ENCODE results near the gene PPM1A.

The PPM1A gene

DNA sequence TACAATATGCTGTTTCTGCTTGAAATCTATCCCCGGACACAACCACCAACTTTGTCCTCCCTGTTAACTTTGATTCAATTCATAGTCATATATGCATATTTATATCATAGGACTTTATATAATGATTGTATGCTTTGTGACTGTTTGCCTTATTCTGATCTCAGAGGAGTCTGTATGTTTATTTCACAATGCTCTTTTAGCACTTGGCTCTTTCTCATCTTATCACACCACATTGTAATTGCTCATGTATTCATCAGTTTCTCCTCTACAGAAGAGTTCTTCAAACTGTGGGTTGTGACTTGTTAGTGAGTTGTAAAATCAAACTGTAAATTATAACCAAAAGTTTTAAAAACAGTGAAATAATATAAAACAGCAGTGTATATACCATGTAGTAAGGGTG lies 21.7 kb upstream of the PPM1A start:
- DNase-seq (ENCODE audit: low spot score), result no peak

DNA sequence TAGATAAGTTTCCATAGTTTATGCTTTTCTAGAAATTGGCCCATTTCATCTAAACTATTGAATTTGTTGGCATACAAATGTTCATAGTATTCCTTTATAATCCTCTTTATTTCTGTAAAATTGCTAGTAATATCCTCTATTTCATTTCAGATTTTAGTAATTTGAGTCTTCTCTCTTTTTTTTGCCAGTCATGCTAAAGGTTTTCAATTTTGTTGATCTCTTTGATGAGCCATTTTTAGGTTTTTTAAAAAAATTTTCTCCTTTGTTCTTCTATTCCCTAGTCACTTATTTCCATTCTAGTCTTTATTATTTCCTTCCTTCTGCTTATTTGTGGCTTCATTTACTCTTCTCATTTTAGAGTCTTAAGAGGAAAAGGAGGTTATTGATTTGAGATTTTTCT lies 19.4 kb upstream of the PPM1A start:
- no peak for DNase-seq (ENCODE audit: low spot score)

DNA sequence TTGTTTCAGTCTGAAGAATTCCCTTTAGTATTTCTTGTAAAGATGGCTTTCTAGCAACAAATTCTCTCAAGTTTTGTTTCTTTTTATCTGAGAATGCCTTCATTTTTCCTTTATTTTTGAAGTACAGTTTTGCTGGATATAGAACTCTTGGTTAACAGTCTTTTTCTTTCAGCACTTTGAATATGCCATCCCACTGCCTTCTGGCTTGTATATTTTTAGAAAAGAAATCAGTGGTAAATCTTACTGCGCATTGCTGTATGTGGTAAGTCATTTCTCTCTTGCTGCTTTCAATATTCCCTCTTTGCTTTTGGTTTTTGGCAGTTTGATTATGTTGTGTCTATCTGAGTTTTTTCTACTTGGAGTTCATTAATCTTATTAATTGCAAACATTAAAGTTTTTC lies 16.8 kb upstream of the PPM1A start:
- no peak for DNase-seq (ENCODE audit: low spot score)

DNA sequence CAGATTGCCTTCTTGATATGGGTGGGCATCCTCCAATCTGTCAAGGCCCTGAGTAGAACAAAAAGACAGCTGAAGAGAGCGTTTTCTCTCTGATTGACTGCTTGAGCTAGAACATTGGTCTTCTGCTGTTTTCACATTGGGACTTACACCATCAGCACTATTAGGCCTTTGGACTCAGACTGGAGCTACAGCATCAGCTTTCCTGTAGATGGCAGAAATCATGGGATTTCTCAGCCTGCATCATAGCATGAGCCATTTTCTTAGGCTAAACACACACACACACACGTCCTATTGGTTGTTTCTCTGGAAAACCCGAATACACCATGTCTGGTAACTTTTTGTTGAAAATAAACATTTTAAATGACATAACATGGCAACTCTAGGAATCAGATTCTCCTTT lies 15.8 kb upstream of the PPM1A start:
- no peak for DNase-seq (ENCODE audit: low spot score)

DNA sequence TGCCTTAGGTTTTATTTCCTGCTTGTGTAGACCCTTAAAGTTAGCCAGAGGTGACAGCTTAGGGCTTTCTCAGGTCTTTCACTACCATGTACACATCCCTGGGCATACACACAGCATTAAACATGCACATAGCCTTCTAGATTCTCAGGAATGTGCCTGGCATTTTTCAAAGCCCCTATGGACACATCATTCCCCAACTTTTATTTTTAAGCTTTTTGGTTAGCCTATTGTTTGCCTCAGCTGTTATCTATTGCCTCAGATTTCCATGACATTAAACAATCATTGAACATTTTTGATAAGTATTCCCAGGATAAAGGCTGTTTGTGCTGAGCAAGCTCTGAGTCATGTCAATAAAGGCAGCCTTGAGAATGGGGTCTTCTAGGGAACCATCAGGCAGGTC lies 15.1 kb upstream of the PPM1A start:
- DNase-seq (ENCODE audit: low spot score), result no peak

DNA sequence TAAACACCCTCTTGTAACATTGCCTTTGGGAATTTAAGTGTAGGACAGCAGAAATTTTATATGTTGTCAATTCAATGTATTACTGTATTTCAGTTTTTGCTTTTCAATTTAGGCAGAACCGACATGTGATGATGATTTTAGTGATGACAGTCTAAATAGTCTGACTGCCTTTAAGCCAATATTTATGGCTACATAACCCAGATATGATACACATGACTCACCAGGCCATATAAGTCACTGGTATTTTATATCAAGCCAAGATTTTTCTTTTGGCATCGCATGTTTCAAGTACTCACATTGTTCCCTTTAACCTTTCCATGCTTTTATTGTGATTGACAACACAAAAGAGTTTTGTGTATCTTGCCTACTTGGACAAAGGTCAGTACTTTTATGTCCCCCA lies 13.6 kb upstream of the PPM1A start:
- DNase-seq (ENCODE audit: low spot score), result no peak

DNA sequence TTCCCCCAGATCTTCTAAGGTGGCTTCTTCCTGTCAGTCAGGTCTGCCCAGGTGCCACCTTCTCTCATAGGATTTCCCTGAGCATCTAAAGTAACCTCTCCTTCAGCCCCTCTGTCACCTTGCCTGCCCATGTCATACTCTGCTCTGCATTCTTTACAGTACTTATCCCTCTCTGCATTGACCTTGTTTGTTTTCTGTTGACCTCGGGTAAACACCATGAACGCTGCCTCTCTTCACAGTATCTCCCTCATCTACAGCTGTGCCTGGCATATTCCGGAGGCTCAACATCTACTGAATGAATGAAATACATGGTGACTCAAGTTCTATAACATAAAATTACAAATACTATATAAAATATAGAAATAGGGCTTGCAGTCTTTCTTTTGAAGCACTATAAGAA lies 10.1 kb upstream of the PPM1A start:
- DNase-seq (ENCODE audit: low spot score), result no peak

DNA sequence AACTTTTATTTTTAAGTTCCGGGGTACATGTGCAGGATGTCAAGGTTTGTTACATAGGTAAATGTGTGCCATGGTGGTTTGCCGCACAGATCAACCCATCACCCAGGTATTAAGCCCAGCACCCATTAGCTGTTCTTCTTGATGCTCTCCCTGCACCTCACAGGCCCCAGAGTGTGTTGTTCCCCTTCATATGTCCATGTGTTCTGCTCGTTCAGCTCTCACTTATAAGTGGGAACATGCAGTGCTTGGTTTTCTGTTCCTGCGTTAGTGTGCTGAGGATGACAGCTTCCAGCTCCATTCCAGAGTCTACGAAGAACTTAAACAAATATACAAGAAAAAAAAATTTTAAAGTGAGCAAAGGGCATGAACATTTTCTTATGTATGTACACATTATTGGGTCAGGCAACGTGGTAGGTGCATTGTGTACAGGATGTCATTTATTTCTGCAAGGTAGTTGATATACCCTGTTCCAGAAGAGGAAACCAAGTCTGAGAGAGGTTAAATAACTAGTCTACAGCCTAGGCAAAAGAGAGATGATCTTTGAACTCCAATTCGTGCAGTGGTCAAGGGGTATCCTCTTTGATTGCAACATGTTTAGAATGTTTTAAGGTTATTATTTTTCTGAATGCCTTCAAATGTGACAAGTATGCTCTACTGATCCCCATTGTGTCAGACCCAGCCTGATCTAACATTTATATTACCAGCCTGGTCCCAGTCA lies 8.7 kb upstream of the PPM1A start:
- no peak for DNase-seq (ENCODE audit: low spot score)

DNA sequence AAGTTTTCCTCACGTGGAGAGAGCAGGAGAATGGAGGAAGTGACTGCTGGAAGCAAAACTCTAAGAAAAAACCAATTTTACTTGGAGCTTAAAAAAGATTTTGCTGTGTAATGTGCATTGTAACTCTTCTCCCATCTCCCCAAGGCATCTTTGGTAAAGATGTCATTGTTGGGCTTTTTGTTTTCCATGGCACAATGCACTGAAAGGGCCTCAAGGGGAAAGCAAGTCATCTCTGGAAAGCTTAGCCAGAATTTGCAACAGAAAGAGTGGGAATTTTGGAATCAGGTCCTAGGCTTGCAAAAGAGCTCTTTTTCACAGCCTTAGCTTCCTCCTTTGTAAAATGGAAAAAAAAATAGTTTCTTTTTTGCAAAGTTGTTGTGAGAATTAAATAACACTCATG lies 7.9 kb upstream of the PPM1A start:
- DNase-seq (ENCODE audit: low spot score), result no peak

DNA sequence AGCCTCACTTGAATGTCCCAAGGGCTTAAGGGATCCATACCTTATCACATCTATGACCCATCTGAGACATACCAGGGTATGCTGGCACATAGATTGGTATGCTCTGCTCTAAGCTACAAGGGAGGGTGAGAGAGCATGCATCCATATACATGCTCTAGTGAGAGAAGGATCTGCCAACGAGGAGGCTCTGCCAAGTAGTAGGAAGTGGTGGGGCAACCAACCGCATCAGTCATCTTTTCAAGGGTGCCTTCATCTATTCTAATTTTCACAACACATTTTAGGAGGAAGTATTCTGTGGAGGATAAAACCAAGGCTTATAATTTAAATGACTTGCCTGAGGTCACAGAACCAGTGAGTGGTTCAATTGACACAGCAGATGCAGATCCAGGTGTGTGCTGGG lies 6.6 kb upstream of the PPM1A start:
- DNase-seq (ENCODE audit: low spot score), result no peak

DNA sequence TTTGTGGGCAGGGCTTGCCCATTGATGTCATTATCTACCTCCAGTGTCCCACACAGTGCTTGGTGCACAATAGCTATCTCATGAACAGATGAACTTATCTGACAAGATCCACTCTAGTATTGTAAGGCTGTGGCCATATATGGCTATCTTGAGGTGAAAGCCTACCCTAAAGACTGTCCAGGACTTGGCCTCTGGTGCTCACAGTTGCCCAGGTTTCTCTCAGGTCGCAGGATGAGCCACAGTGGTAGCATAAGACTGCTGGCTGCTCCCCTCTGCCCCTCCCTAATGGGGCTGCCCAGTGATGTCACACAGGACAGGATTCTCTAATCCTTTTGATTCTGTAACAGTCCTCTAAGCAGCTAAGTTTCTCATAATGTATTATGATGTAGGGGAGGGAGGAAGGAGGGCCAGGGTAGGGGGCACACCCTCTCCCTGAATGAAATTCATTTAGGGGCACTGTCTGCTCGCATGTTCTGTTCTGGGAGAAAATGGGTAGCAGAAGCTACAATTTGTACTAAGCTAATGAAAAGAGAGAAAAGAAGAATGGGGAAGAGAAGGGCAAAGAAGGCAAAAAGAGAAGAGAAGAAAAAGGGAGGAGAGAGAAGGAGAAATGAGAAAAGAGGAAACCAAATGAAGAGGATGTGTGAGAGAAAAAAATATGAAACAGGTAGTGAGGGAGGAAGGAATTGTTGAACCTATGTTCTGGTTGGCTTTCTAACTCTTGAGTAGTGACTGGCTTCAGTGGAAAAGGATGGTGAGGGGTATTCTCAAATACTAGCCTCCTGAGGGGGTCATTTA lies 3.4 kb upstream of the PPM1A start:
- DNase-seq (ENCODE audit: low spot score), result no peak

DNA sequence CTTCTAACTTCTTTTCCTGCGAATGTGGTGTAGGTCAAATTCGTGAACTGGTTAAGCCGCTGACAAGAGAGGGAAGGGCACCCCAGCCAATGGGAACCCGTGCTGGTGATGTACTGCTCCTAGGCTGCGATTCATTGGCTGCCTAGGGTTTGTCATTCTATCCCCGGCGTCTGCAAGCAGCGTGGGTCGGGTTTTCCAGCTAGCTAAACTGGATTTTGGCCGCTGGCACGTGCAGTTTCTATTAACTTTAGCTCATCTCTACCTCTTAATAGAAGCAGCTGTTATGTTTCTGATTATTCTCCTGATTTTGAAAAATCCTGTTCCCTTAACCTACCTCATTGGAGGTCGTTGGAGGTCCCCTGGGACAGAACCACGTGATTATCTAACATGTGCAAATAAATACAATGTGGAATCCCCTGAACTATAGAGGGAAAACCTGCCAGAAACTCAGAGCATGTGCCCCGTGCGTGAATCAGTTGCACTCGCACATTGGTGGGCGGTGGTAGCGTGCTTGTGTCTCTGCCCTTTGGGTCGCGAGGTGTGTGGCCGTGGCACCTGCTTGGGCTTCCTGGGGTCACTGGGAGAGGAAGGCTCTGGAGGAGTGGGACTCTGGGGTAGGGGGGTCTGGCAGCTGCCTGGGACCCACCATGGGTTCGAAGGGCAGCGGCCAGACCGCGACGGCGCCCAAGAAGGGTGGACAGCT lies 876 bp upstream of the PPM1A start:
- DNase-seq (ENCODE audit: low spot score), result peak; percentile 97

DNA sequence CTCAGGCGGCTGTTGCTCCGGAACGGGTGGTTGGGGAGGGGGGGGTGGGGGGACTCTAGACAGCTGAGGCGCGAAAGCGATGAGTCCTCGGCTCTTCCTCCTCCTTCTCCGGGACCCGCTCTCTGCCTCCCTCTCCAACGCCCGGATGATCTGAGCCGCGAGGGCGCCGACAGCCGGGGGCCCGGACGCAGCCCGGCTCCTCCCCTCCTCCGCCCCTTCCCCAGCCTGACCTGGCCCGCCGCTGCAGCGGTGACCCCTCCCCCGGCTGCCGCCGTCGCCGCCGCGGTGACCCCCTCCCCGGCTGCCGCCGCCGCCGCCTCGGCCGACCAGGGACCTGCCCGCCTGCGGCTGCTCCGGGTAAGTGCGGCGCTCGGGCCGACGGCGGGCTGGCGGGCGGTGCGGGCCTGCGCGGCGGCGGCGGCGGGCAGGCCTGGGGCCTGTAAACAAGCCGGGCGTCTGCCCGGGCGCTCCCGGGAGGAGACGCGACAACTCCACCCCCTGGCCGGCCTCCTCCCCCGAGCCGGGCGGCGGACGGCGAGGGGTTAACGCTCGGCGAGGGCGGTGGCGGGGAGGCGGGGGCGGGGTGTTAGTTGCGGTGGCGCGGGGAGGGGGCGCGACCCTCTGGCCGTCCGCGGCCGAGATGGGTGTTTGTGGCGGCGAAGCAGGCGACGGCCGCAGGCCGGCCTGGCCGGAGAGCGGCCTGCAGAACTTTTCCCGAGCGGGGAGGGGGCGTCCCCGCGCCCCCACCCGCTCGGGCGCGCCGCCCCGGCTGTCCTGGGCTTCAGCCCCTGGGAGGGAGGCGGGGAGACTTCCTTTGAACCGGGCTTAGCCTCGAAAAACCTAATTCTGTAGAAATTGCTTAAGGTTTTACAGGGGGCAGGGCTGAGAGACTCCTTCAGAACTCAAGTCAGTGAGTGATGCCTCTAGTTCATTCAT lies 568 bp downstream of the PPM1A start:
- peak; percentile 70 for DNase-seq (ENCODE audit: low spot score)

DNA sequence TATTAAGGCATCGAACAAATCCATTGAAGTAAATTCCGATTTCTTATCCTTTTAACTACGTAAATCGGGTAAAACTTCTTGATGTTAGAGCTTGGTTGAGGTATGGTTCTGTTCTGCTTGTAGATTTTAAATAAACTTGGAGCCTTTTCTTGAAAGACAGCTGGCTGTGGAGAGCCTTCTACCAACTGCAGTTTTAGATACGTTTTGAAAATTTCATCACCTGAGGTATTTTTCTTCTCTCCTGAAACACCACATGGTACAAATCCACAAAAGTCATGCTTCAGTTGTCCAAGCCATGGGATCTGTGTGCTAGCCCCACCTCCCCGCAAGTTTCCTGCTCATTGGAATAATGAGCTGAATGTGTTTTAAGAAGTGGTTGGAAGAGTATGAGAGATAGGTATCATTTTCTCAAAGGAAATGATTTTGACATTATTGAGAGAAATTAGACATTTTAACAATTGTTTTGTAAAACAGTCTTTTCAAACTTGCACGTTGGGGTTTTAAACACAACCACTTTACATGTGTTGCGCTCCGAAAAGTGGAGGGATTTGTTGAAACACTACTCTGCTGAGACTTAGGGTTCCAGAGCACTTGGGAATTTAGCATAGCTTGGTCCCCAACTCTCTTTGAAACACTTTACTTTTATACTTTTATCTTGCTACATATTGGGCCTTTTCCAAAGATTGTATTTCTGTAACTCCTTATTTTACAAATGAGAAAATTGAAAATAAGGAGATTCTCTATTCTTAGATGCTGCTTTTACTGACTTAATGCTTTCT lies 1.4 kb downstream of the PPM1A start:
- peak; percentile 40 for DNase-seq (ENCODE audit: low spot score)

DNA sequence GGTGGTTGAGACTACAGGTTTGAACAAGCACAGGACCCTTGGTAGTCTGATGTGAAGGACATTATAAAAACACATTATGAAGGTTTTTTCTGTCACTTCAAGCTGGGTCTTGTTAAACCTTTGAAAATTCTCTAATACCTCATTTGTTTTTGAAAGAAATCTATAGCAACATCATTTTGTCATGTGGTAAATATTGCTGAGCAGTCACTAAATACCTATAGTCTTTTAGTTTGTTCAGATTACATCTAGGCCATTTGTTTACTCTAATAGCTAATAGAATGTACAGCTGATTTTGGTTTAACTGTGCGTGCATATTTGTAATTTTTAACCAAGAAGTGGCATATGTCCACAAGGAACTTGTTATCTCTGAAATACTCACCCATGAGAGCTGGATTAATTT lies 2.9 kb downstream of the PPM1A start:
- no peak for DNase-seq (ENCODE audit: low spot score)

DNA sequence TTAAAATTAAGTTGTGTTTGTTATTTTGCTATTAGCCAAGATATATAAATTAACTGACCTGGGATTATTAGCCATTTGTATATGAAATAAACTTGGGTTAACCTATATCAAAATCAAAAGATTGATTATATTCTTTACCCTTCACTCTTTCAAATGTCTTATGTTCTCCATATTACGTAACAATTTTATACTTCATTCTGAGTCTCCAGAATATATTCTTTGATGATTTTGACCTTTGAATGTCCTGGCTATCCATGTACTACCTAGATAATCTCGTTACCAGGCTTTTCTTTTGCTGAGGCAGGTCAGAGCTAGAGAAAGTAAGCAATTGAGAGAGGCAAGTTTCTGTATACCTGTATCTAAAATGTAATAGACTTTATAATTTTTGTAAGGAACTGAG lies 3.6 kb downstream of the PPM1A start:
- no peak for DNase-seq (ENCODE audit: low spot score)

DNA sequence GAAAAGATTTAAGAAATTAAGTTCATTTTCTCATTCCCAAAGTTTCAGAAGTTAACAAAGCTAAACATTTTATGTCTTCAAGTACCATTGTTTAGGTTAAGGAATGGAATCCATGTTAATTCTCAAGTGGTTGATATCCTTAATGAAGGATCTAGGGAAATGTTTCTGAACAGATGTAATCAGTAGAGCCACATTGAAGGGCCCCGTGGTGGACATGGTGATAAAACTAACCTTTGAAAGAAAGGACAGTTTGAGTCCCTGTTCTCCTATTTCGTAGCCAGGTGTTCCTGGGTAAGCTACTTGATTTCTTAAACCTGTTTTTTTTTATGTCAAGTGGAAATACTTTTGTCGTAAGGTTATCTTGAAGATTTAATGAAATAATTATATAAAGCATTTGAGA lies 4.6 kb downstream of the PPM1A start:
- no peak for DNase-seq (ENCODE audit: low spot score)

DNA sequence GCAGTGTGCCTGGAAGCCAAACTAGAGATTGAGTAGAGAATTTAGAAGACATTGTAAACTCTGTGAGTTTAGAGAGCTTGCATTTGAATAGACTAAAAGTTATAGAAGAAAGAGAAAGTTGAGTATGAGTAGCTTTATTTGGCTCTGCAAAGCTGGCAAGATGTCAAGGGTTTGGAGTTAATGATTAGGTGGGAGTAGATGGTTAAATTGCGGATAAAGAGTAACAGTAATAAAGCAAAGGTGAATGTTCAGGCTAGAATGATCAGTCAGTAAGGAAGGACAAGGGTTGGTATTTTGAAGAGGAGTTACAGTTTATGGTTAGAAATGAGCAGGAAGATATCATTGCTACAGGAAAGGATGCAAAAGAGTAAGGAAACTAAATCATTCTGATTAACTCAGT lies 5.2 kb downstream of the PPM1A start:
- no peak for DNase-seq (ENCODE audit: low spot score)

DNA sequence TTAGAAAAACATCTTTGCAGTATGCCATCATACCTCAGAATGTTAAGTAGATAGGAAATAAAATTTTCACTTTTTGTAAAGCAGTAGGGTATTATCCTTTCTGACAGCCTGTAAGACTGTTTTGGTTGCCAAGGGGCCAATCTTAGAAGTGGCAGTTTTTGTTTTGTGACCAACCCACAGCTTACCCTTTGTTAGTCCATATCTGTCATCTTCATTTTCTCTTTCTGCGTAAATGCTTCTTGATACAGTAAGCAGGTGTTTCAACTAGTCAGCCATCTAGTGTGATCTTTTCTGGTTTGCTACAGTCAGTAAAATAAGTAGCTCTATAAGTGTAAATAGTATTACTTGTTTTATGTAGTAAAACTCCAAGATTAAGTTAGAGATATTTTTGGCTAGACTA lies 8.8 kb downstream of the PPM1A start:
- DNase-seq (ENCODE audit: low spot score), result no peak

DNA sequence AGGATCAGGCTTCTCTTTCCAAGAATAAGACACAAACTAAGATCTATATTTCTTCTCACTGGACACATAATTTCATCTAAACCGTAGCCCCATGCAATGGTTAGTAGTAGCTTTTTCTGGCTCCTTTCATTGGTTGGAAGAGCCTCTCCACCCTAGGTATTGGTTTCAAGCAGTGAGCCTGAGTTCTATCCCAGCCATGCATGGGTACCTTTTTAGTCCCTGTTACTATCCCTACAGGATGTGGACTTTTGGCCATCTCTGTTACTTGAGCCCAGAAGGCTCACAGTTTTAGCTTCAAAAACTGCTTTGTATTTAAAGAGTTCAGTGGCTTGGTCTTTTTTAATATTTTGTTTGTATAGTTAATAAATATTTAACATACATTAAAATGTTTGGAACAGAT lies 16.1 kb downstream of the PPM1A start:
- no peak for DNase-seq (ENCODE audit: low spot score)
